ENCODE results near the gene TCIRG1.

The TCIRG1 gene

DNA sequence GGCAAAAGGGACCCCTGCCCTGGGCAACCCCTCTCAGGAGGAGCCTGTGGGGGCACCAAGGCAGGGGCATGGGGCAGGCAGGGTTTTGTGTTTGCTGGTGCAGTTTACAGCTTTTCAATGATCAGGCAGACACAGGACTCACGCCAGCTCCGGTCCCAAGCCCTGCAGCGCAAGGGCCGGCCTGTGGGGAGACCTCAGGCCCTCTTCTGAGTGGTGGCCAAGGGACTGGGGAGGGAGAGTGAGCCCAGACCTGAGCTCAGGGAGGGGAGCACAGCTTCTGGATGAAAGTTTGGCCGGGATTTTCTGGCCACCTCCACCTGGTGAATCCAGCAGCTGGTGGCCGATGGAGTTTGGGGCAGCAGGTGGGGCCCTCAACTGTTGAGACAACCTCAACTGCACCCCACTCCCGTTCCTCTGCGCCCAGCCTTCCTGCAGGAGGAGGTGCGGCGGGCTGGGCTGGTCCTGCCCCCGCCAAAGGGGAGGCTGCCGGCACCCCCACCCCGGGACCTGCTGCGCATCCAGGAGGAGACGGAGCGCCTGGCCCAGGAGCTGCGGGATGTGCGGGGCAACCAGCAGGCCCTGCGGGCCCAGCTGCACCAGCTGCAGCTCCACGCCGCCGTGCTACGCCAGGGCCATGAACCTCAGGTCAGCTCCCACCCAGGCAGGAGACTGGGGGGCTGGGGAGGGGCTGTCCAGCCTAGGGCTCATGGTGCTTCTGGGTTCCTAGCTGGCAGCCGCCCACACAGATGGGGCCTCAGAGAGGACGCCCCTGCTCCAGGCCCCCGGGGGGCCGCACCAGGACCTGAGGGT is 3.6 kb downstream of the TCIRG1 start:
- TF ChIP-seq ZNF274 (IDR thresholded peaks at IDR 0.05; ENCODE audit: low read depth, low read length) = no peak
- H3K4me3 ChIP-seq (ENCODE audit: low read length) = no peak overlapping the region

DNA sequence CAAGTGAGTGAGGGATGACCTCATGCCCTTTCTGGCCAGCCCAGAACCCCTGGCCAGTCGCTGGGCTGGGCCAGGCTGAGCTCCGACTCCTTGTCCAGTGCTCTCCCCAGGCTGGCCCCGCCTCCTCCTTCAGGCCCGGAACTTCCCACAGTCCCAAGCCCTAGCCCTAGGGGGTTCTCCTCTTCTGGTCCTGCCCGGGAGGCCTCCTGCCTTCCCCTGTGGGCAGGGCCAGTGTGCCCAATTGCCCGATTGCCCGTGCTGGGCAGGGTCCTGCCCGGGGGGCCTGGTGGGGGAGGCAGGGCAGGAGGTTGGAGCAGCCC is 4.2 kb downstream of the TCIRG1 start:
- H3K4me3 ChIP-seq (ENCODE audit: low read length) = no peak overlapping the region
- no peak for TF ChIP-seq ZNF274 (IDR thresholded peaks at IDR 0.05; ENCODE audit: low read depth, low read length)

DNA sequence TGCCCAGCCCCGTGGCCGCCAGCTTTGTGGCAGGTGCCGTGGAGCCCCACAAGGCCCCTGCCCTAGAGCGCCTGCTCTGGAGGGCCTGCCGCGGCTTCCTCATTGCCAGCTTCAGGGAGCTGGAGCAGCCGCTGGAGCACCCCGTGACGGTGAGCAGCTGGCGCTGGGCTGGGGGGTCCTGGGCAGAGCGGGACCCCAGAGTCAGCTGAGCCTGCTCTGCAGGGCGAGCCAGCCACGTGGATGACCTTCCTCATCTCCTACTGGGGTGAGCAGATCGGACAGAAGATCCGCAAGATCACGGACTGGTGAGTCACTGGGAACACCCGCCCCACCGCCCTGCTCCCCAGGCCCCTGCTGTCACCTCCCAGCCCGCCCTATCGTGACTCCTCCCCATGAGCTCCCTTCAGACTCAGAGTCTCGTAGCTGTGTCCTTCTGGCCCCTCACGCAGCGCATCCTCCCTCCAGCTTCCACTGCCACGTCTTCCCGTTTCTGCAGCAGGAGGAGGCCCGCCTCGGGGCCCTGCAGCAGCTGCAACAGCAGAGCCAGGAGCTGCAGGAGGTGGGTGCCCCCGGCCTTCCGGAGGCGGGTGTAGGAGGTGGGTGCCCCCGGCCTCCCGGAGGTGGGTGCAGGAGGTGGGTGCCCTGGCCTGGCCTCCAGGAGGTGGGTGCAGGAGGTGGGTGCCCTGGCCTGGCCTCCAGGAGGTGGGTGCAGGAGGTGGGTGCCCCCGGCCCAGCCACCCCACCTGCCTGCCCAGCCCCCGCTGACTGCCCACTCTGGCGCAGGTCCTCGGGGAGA is 4.7 kb downstream of the TCIRG1 start:
- H3K4me3 ChIP-seq (ENCODE audit: low read length) = no peak overlapping the region
- no peak for TF ChIP-seq ZNF274 (IDR thresholded peaks at IDR 0.05; ENCODE audit: low read depth, low read length)

DNA sequence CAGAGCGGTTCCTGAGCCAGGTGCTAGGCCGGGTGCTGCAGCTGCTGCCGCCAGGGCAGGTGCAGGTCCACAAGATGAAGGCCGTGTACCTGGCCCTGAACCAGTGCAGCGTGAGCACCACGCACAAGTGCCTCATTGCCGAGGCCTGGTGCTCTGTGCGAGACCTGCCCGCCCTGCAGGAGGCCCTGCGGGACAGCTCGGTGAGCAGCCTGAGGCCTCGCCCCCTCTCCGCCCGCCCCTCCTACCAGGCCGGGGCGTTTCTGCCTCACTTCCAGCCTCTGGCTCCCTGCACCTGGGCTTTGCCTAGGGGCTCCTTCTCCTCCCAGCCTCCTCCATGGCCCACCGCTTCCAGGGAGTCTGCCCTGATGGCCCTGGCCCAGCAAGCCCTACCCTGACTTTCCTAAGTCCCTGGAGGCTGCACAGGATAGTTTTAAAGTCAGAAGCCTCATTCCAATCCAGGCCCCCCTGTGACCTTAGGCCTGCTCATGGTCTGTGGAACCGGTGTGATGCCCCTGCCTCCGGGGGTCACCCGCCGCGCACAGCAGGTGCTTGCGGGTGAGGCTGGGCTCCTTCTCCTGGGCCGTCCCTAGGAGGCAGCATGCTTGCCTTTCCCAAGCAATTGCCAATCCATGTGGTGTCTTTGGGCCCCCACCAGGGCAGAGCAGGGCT is 5.5 kb downstream of the TCIRG1 start:
- no peak for TF ChIP-seq ZNF274 (IDR thresholded peaks at IDR 0.05; ENCODE audit: low read depth, low read length)

DNA sequence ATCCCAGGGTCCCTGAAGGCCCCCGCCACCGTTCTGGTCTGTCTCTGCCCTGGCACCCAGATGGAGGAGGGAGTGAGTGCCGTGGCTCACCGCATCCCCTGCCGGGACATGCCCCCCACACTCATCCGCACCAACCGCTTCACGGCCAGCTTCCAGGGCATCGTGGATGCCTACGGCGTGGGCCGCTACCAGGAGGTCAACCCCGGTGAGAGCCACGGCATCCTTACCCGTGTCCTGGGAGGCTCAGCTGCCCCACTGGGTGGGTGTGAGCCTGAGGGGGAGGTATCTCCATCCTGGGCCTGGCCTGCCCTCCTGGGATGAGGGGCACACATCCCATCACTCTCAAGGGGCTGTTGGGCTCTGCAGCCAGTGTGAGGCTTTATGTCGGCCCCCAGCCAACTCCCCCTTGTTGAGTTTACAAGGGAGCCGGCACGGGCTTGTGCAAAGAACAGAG is 6.1 kb downstream of the TCIRG1 start:
- TF ChIP-seq ZNF274 (IDR thresholded peaks at IDR 0.05; ENCODE audit: low read depth, low read length) = no peak
- H3K4me3 ChIP-seq (ENCODE audit: low read length) = no peak overlapping the region

More for the DNA sequence above, 5.5 kb downstream of the TCIRG1 start:
- no peak overlapping the region for H3K4me3 ChIP-seq (ENCODE audit: low read length)

DNA sequence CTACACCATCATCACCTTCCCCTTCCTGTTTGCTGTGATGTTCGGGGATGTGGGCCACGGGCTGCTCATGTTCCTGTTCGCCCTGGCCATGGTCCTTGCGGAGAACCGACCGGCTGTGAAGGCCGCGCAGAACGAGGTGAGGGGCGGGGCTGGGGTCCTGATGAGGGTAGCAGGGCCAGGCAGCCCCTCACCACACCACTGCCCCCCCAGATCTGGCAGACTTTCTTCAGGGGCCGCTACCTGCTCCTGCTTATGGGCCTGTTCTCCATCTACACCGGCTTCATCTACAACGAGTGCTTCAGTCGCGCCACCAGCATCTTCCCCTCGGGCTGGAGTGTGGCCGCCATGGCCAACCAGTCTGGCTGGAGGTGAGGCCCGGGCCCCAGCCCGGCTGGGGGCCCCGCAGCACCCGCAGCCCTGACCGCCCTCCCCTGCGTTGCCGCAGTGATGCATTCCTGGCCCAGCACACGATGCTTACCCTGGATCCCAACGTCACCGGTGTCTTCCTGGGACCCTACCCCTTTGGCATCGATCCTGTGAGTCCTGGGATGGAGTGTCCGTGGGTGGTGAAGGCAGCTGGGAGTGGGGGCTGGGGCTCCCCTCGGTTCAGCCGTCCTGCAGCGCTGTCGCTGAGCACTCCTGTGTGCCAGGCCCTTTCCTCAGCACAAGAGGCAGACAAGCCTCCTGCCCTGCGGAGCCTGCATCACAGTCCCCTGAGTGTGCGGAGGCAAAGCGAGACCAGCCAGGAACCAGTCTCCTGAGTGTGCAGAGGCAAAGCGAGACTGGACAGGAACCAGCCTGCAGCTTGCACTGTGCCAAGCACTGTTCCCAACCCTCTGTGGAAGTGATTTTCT is 8.8 kb downstream of the TCIRG1 start:
- no peak for TF ChIP-seq ZNF274 (IDR thresholded peaks at IDR 0.05; ENCODE audit: low read depth, low read length)
- no peak overlapping the region for H3K4me3 ChIP-seq (ENCODE audit: low read length)

DNA sequence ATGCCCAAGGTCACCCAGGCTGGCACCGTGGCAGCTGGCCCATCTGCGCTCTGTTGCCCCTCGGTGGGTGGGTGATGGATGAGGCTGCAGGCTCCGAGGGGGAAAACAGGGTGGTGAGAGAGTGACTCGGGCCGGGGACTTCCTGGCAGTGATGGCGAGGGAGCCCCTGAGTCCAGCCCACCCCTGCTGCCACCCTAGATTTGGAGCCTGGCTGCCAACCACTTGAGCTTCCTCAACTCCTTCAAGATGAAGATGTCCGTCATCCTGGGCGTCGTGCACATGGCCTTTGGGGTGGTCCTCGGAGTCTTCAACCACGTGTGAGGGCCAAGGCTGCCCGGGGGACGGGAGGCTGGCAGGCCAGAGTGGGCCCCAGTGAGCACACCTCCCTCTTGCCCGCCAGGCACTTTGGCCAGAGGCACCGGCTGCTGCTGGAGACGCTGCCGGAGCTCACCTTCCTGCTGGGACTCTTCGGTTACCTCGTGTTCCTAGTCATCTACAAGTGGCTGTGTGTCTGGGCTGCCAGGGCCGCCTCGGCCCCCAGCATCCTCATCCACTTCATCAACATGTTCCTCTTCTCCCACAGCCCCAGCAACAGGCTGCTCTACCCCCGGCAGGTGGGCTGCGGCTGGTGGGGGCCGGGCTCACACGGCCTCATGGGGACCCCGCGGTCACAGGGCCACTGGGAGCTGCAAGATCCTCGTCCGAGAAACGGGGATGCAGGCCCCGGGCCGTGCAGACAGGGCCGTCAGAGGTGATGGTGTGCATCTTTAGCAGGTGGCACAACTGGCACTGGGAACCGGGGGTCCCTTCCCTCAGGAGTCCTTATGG is 10.1 kb downstream of the TCIRG1 start:
- no peak overlapping the region for H3K4me3 ChIP-seq (ENCODE audit: low read length)
- TF ChIP-seq ZNF274 (IDR thresholded peaks at IDR 0.05; ENCODE audit: low read depth, low read length) = no peak

DNA sequence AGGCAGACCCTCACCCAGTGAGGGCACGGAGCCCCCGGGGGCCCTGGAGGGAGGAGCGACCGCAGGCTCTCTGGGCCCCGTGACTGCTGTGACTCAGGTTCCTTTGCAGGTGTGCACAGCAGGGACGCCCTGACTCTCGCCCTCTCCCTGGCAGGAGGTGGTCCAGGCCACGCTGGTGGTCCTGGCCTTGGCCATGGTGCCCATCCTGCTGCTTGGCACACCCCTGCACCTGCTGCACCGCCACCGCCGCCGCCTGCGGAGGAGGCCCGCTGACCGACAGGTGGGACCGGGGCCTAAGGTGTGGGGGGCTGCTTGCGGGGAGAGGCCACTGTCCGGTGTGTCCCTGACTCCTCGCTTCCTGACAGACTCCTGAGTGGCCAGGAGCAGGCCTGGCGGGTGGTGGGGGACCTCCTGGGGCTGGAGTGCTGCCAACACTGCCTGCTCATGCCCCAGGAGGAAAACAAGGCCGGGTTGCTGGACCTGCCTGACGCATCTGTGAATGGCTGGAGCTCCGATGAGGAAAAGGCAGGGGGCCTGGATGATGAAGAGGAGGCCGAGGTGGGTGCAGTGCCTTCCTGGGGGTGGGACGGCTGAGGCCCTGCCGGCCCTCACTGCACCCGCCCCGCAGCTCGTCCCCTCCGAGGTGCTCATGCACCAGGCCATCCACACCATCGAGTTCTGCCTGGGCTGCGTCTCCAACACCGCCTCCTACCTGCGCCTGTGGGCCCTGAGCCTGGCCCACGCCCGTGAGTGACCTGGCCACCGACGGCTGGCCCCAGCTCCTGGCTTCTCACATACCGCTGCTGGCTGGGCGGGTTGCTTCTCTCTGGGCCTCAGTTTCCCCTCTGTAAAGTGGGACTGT is 10.9 kb downstream of the TCIRG1 start:
- no peak overlapping the region for H3K4me3 ChIP-seq (ENCODE audit: low read length)
- no peak for TF ChIP-seq ZNF274 (IDR thresholded peaks at IDR 0.05; ENCODE audit: low read depth, low read length)

DNA sequence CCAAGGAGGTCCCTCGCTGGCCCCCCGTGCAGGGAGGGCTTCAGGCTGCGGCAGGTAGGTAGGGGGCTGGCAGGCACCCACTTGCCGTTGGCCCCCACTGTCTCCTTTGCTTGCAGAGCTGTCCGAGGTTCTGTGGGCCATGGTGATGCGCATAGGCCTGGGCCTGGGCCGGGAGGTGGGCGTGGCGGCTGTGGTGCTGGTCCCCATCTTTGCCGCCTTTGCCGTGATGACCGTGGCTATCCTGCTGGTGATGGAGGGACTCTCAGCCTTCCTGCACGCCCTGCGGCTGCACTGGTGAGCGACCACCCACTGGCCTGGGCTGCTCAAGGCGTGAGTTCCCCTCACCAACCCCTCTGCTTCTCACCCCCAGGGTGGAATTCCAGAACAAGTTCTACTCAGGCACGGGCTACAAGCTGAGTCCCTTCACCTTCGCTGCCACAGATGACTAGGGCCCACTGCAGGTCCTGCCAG is 11.6 kb downstream of the TCIRG1 start:
- no peak for TF ChIP-seq ZNF274 (IDR thresholded peaks at IDR 0.05; ENCODE audit: low read depth, low read length)

DNA sequence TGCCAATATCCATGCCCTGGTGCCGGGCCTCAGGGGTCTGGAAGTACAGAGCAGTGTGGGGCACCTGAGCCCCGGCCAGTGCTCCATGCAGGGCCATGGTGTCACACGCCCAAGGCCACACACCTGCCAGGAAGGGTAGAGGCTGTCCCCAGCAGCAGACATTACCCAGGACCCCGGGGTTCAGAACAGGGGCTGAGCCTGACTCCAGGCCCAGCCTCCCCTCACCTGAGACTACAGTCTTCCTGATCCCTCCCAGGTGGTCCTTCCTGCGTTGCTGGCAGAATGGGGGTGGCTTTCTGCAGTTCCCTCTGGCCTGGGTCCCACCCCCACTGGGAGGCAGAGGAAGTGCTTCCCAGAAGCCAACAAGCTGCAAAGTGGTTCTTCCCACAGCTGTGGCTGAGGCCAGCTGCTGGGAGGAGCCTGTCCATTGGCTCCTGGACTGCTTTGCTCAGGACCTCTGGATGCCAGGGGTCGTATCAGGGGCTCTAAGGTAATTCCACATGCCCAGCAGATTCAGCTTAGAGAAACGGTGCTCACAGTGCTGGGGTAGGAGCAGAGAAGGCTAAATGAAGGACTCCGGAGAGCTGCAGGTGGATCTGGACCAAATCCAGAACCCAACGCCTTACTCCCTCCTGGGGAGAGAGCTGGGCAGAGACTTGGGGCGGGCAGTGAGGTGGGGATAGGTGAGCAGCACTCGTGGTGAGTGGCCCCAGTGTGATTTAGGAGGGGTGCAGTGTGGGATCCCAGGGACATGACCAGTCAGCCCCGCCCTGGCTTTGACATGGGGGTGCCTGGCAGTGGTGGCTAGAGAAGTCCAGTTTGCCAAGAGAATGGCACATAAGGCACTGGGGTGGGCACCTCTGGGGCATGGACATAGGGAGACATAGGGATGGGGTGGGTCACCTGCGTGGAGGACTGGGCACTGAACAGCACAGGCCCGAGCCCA is 12.6 kb downstream of the TCIRG1 start:
- H3K4me3 ChIP-seq (ENCODE audit: low read length) = no peak overlapping the region
- no peak for TF ChIP-seq ZNF274 (IDR thresholded peaks at IDR 0.05; ENCODE audit: low read depth, low read length)

More for the DNA sequence above, 11.6 kb downstream of the TCIRG1 start:
- H3K4me3 ChIP-seq (ENCODE audit: low read length) = no peak overlapping the region
